Heart right ventricle (tissue), 16 donors: ENCODE data around the gene TRAPPC10. TPM values are rescaled to one million over a fixed set of nuclear protein-coding genes. Genes with fewer than 3 reads are reported as not detected.

Source experiments
- ATAC-seq, 8 donors: fragments of 200-7000 bp; cut with Tn5 transposase; one replicate each; pipeline ENCODE4 v1.9.1; 2020; ENCODE audit warnings: mild to moderate bottlenecking in 8 of 8, moderate library complexity in 8 of 8, moderate number of reproducible peaks in 1 of 8
- DNase-seq, 2 donors: peaks; one replicate each; pipeline ENCODE4 v3.0.0-alpha.2; 2020
- H3K27ac ChIP-seq, 10 donors: fragments of 200-600 bp; sonication (generic) in 2 of 10; one replicate each; pipeline versions ENCODE4 v1.5.0 to v1.8.0; 2020 to 2022; ENCODE audit warnings: mild to moderate bottlenecking in 3 of 10
- H3K27me3 ChIP-seq, 7 donors: fragments of 200-600 bp; one replicate each; pipeline ENCODE4 v1.8.0; 2021 to 2022; ENCODE audit warnings: mild to moderate bottlenecking in 2 of 7
- H3K36me3 ChIP-seq, 9 donors: fragments of 200-600 bp; sonication (generic) in 1 of 9; one replicate each; pipeline versions ENCODE4 v1.5.0 to v1.8.0; 2020 to 2022; ENCODE audit warnings: mild to moderate bottlenecking in 2 of 9
- H3K4me1 ChIP-seq, 9 donors: fragments of 200-600 bp; sonication (generic) in 1 of 9; one replicate each; pipeline versions ENCODE4 v1.5.0 to v1.8.0; 2020 to 2022; ENCODE audit warnings: mild to moderate bottlenecking in 4 of 9
- H3K4me3 ChIP-seq, 10 donors: fragments of 200-600 bp; sonication (generic) in 2 of 10; one replicate each; pipeline versions ENCODE4 v1.5.0 to v1.8.0; 2020 to 2022; ENCODE audit warnings: mild to moderate bottlenecking in 7 of 10, moderate library complexity in 2 of 10
- H3K9me3 ChIP-seq, 11 donors: fragments of 200-600 bp in 10 of 11; sonication (generic) in 2 of 11; one replicate each; pipeline versions ENCODE4 v1.5.0 to v1.8.0; 2013 to 2022; ENCODE audit warnings: mild to moderate bottlenecking in 2 of 11, control low read depth in 1 of 11, moderate library complexity in 1 of 11
- WGBS, 2 donors: extraction: QIAGEN DNeasy Blood & Tissue Kit; methylation state at CpG; one replicate each; pipeline ENCODE4 v1.1.7; 2013; ENCODE audit warnings: inconsistent platforms in 1 of 2; 5-methylcytosine and 5-hydroxymethylcytosine counted together
- intact Hi-C, 10 donors: fragments of 100-400 bp; cut with DNase I; formaldehyde crosslinking; loops; one replicate each; pipeline versions ENCODE4 v1.11.1 to v1.14.2; 2022
- polyA plus RNA-seq, 2 donors: library from polyadenylated mRNA; stranded (reverse); fragments of 200-250 nt; gene quantifications; one replicate each; pipeline ENCODE4 v1.2.3, GENCODE V29; 2013
- total RNA-seq, 10 donors: library from RNA; stranded (reverse); fragmentation: NEBNext Ultra II Directional in 3 of 10; extraction: Animal tissue kit (Norgen Biotek cat#: 25700) in 3 of 10; gene quantifications; one replicate each; pipeline versions ENCODE4 v1.2.1 to v1.2.4, GENCODE V29; 2021 to 2023
- TF ChIP-seq, protein P1 (sequence below), 9 donors: fragments of 200-600 bp; sonication (generic) in 2 of 9; IDR thresholded peaks; one replicate each; pipeline versions ENCODE4 v1.5.0 to v1.8.0; 2021 to 2022; ENCODE audit warnings: antibody characterized with exemption in 9 of 9, mild to moderate bottlenecking in 5 of 9, moderate library complexity in 1 of 9
- donor health status: Arrhythmogenic right ventricular cardiomyopathy.
- donor health status: ischemic (EF 13 %, LVEDD 7.1; RV severe dilation, severe dysfunction).
- donor health status: healthy with polysubstance abuse.
- donor health status: DM: no; HTN: yes; CAD: no.
- donor health status: DM: no; HTN: no; CAD: no.
- donor health status: ischemic (EF 25% LVEDD 6.9; RV normal size, moderate dysfunction).
- donor health status: ischemic (EF 25% LVEDD 5.7; RV mildly dilated, moderate dysfunction).
- donor health status: healthy.
- donor health status: DM: yes; HTN: yes; CAD: no.
- donor health status: Ischemic cardiomyopathy.
- donor health status: ischemic (EF 35%, LVEDD 5.7; RV mildly dilated, moderate dysfunction).
- donor health status: nonischemic (EF 11% LVEDD 7.7; RV severe dilation, severe dysfunction).
- donor health status: DM: yes; HTN: yes; CAD: no.
- donor health status: PGD.
- donor health status: ischemic (EF 29% LVEDD 5.4; RV normal size, mild dysfunction).
- donor health status: nonischemic (EF 23%, LVEDD 6.1; RV moderate dilation, normal function).

TRAPPC10 gene
- total and polyA plus RNA-seq, 12 donors = 4.7 to 26.2 (median 19.4) TPM

DNA sequence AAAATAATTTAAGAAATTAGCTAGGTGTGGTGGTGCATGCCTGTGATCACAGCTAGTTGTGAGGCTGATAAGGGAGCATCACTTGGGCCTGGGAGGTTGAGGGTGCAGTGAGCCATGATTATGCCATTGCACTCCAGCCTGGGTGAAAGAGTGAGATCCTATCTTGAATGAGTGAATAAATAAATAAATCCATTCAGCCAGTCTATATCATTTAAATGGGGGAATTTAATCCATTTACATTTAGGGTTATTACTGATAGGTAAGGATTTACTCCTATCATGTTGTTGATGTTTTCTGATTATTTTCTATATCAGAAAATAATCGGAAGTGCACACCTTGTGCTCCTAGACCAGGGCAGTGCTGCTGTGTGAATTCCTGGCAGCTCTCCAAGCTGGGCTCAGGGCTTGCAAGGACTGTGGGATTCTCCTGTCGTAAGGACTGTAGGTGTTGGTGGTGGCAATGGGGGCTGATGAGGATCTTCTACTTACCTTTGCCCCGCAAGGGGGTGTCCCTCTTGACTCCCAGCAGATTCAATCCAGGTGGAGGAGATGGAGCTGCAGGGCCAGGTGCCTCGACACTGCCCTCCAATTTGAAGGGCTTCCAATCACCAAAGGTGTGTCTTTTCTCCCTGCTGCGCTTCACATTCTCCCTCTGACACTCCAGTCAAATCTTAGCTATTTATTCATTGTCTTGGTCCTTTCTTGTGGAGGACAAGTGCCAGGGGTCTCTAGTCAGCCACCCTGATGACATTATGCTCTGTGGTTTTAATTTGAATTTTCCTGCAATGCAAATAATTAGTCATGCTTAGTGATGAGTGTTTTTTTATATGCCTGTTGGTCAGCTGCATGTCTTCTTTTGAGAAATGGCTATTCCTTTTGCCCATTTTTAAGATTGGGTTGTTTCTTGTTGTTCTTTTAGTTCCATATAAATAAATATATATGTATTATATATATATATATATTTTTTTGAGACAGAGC is 14.1 kb upstream of the TRAPPC10 start:
- ATAC-seq (no peak), DNase-seq (no peak)
- WGBS, 2 donors = 78 to 82% methylated on average over 5 of the region's 5 CpGs
- Histone ChIP-seq H3K4me1 (no peaks in the 10 kb centered on the region), H3K27me3 (no peaks in the 10 kb centered on the region), H3K9me3 (peaks cover 0 to 6% (median 0%) of the 10 kb centered on the region in 11 donors), H3K36me3 (no peaks in the 10 kb centered on the region), H3K4me3 (no peak overlapping the region), H3K27ac (no peak overlapping the region)
- intact Hi-C loops = loop anchor here in 2 of 10 donors (10.0 kb wide), 2 partner anchors 53 to 63 kb away; no protein-coding TSS in a partner anchor
- TF ChIP-seq, protein P1, sequence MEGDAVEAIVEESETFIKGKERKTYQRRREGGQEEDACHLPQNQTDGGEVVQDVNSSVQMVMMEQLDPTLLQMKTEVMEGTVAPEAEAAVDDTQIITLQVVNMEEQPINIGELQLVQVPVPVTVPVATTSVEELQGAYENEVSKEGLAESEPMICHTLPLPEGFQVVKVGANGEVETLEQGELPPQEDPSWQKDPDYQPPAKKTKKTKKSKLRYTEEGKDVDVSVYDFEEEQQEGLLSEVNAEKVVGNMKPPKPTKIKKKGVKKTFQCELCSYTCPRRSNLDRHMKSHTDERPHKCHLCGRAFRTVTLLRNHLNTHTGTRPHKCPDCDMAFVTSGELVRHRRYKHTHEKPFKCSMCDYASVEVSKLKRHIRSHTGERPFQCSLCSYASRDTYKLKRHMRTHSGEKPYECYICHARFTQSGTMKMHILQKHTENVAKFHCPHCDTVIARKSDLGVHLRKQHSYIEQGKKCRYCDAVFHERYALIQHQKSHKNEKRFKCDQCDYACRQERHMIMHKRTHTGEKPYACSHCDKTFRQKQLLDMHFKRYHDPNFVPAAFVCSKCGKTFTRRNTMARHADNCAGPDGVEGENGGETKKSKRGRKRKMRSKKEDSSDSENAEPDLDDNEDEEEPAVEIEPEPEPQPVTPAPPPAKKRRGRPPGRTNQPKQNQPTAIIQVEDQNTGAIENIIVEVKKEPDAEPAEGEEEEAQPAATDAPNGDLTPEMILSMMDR (IDR thresholded peaks at IDR 0.05) = no peak

DNA sequence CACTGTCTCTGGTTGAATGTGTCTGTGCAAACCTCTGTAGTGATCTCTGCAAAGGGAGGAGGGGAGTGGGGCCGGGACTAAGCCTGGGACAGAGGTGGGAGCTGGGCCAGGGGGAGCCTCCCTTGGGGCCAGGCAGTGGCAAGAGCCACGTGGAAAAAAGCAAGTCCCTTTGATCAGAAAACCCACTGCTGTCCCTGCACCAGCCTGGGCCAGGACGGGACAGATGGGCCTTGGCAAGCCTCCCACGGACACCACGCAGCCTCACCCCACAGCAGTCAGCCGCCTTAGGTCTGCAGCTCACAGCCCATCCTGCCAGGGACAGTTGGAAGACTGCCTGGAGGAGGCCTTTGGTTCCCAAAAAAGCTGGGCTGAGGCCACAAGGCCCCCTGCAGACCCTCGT is 11.7 kb upstream of the TRAPPC10 start:
- no peak for ATAC-seq
- WGBS, 2 donors = 47 to 58% methylated on average over 7 of the region's 7 CpGs
- no peak for DNase-seq
- H3K36me3 ChIP-seq = no peaks in the 10 kb centered on the region
- TF ChIP-seq, protein P1 (IDR thresholded peaks at IDR 0.05) = no peak
- intact Hi-C loops = loop anchor here in 1 of 10 donors (10.0 kb wide), 2 partner anchors 54 to 314 kb away; no protein-coding TSS in a partner anchor
- no peaks in the 10 kb centered on the region for H3K27me3 ChIP-seq
- peaks cover 0 to under 1% (median 0%) of the 10 kb centered on the region in 9 donors for H3K4me1 ChIP-seq
- H3K4me3 ChIP-seq = no peak overlapping the region
- no peak overlapping the region for H3K27ac ChIP-seq
- H3K9me3 ChIP-seq = peaks cover 0 to 6% (median 0%) of the 10 kb centered on the region in 11 donors

DNA sequence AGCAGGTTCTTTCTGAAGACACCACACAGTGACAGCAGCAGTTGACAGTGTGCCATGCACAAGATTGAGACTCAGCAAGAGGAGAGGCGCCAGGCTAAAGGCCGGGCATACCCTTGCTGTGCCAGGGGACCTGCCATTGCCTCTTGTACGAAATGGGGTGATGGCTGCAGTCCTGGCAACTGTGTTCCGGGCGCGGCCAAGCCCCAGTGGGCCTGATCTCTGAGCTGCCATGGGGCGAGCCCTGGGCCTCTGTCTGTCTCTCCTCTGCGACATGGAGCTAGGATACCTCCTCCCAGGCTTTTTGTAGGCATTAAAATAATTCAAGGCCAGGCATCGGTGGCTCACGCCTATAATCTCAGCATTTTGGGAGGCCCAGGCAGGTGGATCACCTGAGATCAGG is 9.6 kb upstream of the TRAPPC10 start:
- H3K4me1 ChIP-seq = peaks cover 0 to 11% (median 0%) of the 10 kb centered on the region in 9 donors
- H3K27ac ChIP-seq = no peak overlapping the region
- no peaks in the 10 kb centered on the region for H3K36me3 ChIP-seq
- TF ChIP-seq, protein P1 (IDR thresholded peaks at IDR 0.05) = no peak
- WGBS, 2 donors = 94 to 97% methylated on average over 10 of the region's 10 CpGs
- H3K4me3 ChIP-seq = no peak overlapping the region
- no peaks in the 10 kb centered on the region for H3K27me3 ChIP-seq
- peaks cover 0 to 6% (median 0%) of the 10 kb centered on the region in 11 donors for H3K9me3 ChIP-seq
- intact Hi-C loops = loop anchor here in 1 of 10 donors (10.0 kb wide), 2 partner anchors 52 to 312 kb away; no protein-coding TSS in a partner anchor
- no peak for DNase-seq
- ATAC-seq = no peak

GRCh38 chr21:44003307-44003966 is 8.7 kb upstream of the TRAPPC10 start:
- H3K4me3 ChIP-seq = no peak overlapping the region
- DNase-seq (no peak), ATAC-seq (no peak)
- H3K27me3 ChIP-seq = no peaks in the 10 kb centered on the region
- TF ChIP-seq, protein P1 (IDR thresholded peaks at IDR 0.05) = no peak
- intact Hi-C loops = loop anchor here in 1 of 10 donors (10.0 kb wide), 2 partner anchors 51 to 311 kb away; no protein-coding TSS in a partner anchor
- WGBS, 2 donors = 88 to 94% methylated on average over 5 of the region's 5 CpGs
- H3K9me3 ChIP-seq = no peaks in the 10 kb centered on the region
- peaks cover 0 to 11% (median 0%) of the 10 kb centered on the region in 9 donors for H3K4me1 ChIP-seq
- no peak overlapping the region for H3K27ac ChIP-seq
- H3K36me3 ChIP-seq = no peaks in the 10 kb centered on the region
